Activated CD8-positive, alpha-beta memory T cell treated with anti-CD3 and anti-CD28 coated beads for 48 hours (primary cell): ENCODE data around the gene PARVA.

ENCODE experiments used
- DNase-seq, 3 experiments: peaks; one replicate each; pipeline ENCODE4 v3.0.0-alpha.2; 2020; ENCODE audit warnings: low read depth in 2 of 3, low spot score in 2 of 3

Gene PARVA

DNA sequence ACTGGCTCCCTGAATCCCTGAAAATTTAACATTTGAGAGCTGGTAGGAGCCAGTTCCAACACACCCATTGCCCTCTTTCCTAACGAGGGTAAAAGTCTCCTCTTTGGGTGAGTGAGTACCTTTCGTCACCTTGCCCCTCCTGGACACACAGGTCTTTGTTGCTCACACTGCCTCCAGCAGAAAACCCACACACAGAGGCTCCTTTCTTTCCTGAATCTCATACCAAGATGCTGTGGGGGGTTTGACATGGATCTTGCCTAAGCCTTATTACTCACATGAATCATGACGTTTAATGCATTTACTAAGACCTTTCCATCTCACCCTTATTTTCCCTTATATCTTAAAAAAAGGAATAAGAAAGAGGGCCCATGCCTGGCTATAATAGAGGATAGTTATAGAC is 53.0 kb downstream of the PARVA start:
- DNase-seq = no peak

DNA sequence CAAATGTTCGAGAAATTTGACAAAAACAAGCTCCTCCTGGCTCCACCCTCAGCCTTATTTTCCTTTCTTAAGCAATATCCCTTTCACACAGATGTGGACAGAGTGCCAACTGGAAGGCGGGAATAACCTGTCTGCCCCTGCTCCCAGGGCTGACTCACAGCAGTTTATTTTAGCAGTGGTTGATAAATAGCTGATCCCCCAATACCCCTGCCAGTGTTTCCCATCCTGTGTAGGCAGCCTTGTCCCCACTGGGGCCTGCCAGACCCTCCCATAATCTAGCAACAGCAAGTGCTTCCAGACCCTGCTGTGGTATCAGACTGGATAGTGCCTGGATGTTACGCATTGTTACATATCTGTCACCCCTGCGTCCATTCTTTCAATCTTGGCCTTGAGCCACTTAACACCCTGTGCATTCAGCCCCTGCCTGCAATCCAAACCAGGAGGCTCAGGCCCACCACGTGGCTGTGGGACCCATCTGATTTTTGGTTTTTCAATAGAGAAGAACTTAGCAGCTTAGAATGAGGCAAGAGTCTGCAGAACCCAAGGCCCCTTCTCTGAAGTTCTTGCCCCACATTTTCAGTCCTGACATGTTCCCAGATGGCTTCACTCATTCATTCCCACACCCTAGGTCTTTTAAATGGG is 53.7 kb downstream of the PARVA start:
- DNase-seq = no peak

DNA sequence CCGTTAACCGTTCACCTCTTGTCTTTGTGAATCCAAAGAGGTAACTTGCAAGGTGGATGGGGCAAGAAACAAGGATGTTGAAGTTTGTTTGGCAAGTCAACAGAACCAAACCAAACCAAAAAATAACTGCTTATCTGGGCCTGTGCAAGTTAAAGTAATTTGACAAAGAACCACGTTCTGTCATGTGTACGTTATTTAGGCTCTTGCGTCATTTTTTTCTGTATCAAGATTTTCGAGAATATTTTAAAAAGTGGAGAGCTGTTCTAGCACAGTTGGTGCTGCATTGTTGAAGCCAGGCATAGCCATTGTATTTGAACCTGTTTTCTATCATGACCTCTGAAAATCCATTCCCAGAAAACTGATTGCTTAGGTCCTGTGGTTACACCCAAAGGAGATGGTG is 55.1 kb downstream of the PARVA start:
- DNase-seq = no peak

DNA sequence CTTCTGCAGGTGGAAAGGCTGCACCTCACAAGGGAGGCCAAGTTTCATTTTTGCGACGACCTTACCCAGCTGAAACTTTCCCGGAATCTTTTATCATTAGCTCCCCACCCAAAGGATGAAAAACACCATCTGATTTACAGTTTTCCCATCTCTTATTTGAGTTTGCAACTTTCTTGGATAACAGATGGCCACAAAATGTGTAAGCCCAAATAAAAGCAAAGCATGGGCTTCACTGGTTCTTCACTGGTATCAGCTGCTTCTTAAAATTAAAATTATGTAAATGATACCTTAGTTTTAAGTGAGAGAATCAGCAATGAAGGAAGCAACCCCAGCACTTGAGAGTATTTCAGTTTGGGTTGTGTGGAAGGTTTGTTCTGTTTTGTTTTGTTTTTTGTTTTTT is 55.8 kb downstream of the PARVA start:
- DNase-seq = no peak

DNA sequence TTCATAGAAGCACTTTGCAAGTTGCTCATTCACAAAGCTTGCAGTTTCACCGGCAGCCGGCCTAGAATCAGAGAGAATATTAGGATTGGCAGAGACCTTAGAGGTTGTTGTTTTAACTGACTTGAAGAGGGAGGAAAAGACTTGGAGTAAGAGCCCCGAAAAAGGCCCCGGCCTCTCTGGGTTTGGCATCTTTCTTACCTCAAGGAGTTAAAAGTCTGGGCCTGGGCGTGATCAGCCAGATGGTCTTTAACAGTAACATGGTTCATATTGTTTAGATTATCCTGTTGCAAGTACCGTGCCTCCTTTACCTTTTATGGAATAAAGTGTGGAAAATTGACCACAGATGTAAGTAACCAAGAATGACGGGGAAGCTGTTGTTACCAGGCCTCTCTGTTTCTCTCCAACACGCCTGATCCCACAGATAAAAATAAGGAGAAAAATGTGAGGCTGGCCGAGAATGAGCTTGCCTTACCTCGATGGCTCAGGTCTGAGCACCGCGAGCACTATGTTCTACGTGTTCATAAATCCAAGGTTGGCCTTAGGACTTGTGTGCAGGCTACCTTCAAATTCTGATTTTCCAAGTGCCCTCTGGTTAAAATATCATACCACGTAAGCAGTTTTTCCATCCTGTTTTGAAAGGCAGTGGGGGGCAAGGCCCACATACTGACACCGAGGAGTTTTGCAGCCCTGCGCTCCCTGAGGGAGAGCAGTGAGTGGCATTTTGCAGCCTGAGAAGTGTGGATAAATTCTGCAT is 56.4 kb downstream of the PARVA start:
- DNase-seq = no peak

DNA sequence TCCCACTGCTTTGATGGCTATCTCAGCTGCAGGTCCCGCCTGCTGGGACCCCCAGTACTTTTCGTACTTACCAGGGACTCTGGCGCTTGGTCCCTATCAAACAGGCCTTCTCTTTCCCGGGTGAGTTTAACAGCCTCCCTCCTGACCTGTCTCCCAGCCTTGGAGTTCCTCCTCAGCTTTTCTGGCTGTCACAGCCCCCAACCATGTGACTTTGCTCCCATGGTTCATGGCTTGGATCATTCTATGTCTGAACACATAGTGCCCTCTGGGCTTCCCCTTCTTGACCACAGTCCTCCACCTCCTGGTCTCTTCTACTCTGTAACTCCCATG is 56.9 kb downstream of the PARVA start:
- no peak for DNase-seq

DNA sequence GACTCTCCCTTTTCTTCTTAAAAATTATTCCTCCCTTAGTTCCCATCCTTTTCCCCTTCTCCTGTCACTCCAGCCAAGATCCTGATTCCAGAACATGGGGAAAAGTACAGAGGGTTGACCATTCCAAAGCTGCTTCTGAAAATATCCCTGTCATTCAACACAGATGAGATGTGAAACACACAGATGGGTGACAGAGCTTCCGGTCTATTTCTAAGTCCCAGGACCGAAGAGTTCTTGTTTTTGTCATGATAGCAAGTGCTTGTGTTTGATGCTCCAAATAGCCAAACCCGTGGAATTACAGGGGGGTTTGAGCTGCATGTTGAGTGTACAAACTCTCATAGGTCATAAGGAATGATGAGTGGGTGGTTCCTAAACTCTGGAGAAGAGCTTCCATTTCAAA is 57.9 kb downstream of the PARVA start:
- DNase-seq = no peak

DNA sequence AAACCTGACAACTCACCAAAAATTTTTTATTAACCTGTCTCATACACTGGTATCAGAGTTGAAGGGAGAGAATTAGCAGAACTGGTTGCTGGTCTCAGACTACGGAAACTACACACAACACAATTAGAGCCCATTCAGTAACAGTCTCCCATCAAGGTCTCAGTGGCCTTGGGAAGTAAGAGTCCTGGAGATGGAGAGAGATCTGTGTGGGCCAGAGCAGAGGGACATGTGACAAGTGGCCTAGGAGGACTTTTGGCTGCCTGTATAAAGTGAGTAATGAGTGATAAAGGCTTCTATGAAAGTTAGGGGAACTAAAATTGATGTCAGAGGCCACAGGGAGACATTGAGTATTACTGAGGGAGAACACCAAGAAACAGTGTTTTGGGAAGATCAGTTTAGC is 58.9 kb downstream of the PARVA start:
- no peak for DNase-seq

DNA sequence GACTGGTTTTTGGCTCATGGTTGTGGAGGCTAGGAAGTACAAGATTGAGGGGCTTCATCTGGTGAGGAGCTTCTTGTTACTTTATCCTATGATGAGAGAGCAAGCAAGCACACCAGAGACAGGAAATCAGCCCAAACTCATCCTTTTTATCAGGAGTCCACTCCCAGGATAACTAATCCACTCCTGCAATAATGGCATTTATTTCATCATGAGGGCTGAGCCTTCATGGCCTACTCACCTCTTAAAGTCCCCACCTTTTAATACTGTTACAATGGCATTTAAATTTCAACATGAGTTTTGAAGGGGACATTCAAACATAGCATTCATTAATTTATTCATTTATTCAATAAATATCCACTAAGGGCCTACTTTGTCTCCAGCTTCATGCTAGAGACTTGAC is 60.9 kb downstream of the PARVA start:
- DNase-seq = no peak

DNA sequence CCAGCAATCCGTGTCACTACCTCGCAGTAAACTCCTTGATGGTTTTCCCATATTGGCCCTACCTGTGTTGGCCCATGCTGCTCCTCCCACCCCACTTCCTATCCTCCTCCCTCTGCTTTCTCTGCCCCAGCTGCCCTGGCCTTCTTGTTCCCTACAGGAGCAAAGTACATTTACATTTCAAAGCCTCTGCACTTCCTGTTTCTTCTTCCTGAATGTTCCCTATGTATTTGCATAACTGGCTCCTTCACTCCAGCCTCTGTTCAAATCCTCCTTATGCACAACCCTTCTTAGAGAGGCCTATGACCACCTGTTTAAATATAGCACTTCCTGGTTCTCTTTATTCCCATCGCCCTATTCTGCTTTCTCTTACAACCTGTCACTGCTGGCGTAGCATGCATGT is 62.2 kb downstream of the PARVA start:
- DNase-seq = no peak

DNA sequence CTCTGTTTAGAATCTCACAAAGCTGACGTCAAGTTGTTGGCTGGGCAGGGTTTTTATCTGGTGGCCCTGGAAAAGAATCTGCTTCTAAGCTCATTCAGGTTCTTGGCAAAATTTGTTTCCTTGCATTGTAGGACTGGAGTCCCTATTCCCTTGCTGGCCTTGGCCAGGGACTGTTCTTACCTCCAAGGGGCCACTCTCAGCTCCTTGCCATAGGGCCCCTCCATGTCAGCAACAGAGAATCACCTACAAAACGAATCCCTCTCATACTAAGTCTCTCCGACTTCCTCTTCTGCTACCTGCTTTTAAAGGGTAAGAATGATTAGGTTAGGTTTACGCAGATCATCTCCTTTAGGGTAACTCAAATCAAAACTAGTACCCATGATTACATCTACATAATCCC is 63.2 kb downstream of the PARVA start:
- no peak for DNase-seq

DNA sequence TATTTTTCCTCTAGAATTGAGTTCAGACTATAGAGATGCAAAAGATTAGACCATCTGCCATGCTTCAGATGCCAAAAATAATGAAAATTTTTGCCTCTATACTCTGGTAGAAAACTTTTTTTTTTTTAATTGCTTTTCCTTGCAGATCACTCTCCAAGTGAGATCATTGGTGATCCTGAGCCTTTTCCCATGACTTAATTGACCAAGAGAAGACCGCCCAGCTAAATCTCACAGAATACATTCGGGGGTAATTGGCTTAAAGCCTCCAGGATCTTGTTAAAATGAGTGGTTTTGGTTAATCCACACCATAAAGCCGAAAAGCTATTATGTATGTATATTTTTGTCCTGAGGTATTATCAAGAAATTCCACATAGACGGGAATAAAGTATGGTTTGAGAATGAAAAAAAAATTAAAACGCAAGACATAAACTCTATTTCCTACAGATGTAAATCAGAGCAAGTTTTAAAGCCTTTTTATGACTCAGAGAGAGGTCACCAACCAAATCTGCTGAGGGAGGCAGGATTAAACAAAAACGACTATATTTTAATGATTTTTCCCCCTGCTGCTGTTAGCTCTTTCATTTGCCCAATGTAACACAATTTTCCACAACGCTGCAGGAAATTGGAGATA is 64.0 kb downstream of the PARVA start:
- no peak for DNase-seq

DNA sequence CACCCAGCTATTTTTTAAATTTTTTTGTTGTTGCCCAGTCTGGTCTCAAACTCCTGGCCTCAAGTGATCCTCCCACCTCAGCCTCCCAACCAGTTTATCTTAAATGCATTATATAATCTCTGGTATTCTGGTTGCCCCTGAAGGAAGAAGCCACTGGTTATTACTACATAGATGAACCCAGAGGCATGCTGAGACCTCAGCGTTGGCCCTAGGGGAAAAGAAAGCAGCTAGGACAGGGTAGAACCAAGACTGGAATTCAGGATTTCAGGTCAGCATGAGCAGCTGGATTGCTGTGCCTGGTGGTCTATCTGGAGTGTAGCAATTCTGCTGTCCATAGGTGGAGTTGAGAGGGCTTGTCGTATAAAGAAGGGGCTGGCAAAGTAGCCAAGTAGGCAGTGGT is 67.2 kb downstream of the PARVA start:
- no peak for DNase-seq

DNA sequence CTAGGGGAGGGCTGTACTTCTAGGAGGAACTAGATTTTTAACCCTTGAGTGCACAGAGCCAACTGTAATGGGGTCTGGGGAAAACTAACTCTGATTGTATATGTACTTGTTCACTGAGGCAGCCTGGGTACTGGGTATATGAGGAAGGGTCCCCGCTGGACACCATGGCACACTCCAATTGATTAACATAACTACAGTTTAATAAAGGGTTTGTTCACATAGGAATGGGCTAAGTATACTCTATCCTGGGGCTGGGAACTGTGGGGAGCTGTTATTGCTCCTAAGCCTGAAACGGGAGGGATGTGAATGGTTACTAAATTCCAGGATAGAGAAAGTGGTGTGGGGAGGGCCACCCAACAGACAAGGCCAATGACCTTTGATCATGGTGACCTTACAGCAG is 67.6 kb downstream of the PARVA start:
- no peak for DNase-seq

DNA sequence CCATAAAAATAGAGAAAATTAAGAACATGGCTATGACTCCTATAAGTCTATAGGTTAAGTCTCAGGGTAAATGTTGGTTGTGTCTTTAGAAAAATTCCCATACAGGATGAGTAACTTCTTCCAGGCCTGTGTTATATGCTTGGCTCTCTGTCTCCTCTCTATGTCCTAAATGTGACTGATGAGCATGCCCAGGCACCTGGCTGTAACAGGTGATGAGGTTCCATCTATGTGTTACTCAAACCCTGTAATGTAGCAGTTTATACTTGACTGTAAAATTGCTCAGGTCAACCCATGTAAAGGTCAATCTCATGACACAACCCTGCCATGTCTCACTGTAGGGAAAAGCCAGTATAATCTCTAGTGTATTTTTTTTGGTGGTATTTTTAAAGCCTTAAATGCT is 69.5 kb downstream of the PARVA start:
- DNase-seq = no peak

DNA sequence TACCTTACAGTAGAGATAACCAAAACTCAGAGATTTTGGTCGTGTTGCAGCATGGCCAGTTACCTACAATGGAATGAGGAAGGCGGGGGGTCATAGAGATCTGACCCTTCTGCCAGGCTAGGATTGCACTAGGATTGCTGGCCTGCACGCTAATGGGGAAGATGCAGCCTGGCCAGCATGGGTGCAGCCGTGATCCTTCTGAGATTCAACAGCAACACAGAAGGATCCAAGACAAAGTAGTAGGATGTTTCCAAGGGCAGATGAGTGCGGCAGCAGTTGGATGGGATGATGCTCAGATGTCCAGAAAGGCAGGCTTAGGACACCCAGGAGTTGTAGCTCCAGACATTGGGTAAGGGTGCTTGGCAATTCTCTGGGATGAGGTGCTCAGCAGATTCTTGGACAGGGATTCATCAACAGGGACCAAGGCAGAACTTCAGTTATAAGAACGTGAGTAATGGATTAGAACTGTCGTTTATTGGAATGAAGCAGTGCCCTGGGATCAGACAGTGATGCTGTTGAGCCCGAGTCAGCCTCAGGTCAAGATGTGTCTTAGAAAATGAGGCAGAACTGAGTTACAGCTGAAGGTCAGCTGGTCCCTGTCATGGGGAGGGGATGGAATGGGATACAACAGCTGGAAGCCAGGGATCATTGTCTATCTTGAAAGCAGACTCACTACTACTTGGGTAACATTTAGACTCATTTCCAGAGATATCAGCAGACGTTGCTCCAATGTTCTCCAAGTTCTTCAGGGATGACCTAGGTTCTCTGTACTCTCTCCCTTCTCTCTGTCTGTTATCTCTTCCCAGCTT is 71.0 kb downstream of the PARVA start:
- DNase-seq = no peak

DNA sequence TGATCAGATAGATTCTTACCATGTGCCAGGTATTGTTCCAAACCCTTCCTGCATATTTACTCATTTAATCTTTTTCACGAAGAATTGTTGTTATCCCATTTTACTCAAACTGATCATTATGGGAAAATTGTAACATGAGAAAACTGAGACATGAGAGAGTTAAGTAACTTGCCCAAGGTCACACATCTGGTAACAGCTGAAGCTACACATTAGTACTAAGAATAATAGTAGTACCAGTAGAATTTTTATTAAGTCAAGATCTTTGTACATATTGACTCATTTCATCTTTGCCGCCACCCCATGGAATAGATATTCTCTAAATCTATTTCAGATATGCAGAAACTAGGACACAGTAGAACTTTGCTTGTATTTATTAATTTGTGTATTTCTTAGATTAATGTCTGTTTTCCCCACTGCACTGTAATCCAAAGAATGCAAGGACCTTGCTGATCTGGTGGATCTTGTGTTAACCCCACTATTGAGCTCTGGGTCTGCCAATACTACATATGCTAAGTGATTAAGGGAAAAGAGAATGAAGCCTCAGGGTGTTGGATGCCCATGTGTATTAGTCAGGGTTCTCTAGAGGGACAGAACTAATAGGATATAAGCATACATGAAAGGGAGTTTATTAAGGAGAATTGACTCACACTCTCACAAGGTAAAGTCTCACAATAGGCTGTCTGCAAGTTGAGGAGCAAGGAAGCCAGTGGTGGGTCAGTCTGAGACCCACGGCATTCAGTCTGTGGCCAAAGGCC is 72.8 kb downstream of the PARVA start:
- no peak for DNase-seq

DNA sequence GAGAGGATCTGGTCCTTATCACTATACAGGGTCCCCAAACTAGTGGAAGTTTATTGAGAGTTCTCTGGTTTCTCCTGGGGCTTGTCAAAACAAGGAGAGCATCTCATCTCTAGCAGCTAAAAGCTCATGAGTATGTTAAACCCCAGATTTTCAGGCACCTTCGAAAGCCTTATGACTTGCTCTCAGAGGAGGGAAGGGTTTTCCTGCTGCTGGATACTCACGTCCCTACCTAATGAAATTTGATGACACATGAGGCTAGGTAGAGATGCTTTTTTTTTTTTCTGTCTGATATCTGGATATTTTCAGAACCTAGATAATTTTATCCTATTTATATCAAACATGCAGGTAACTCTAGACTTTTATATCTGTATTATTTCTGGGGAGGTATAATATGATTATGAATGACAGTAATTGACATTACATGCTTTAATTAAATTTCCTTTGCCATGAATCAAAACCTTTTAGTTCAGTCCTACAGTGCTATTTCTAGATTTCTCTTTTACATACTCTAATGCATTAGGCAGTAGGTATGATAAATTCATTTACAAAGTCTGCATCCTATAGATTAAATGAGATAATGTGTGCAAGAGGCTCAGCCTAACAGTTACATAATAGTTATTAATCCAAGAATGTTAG is 73.9 kb downstream of the PARVA start:
- no peak for DNase-seq

DNA sequence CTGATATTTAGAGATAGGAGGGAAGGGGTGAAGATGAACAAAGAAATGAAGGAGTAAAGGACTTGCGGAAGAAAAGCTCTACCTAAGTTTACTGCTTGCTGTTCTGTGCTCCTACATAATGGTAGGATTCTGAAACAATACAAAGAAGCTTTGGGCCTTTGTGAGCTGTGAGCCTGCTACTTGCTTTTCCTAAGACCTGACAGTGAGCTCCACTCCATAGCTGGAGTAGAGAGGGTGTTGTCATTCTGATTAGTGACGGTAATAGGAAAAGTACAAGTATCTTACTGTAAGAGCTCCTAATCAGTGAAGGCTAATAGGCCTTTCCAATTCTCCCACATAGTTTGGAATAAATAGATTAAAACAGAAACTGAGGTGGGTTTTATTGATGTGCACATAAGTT is 75.9 kb downstream of the PARVA start:
- DNase-seq = no peak

DNA sequence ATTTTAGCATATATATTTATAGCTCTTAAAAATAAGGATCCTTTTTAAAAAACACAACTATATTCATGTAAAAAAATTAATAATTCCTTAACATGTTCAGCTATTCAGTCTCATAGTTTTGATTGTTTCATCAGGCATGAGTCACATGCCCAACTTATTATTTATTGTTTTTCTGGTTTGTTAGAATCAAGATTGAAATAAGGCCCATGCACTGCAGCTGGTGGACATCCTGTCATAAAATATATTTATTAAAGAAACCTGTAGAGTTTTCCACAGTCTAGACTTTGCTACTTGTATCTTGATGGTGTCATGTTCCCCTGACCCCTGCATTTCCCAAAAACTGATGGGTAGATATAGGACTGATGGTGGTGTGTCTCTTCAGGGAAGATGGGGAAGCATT is 77.4 kb downstream of the PARVA start:
- no peak for DNase-seq

DNA sequence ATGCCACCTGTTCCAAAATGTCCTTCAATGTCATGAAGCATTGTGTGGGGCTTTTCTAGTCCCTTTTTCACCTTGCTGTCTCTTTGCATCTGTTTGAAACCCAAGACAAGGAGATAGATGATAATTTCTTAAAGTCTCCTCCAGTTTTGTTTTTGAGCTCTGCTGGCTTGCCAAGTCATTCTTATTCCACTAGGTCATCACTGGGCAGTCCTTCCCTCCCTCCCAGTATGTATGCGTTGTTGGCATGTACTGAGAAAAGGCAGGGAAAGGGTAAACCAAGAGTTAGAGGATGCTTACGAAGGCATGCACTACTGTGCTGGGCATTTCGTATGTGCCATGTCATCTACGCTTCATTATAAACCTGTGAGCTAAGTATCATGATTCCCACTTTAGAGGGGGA is 78.6 kb downstream of the PARVA start:
- DNase-seq = no peak
